CD14-positive monocyte (primary cell): Measurements from ENCODE around the gene CSAD. TPM values are rescaled to one million over a fixed set of nuclear protein-coding genes. Genes with fewer than 3 reads are reported as not detected.

Source experiments
- DNase-seq, 3 donors: peaks; one replicate each; pipeline ENCODE4 v3.0.0-alpha.2; 2011 to 2022
- H2AFZ ChIP-seq: 2 replicates; pipeline ENCODE4 v1.6.0; 2012; ENCODE audit warnings: mild to moderate bottlenecking, low read depth, low read length, inconsistent platforms; ENCODE audit not compliant: insufficient read depth, poor library complexity, severe bottlenecking
- H3K27ac ChIP-seq, 2 donors: 1 replicate in 1 of 2; 2 replicates in 1 of 2; pipeline ENCODE4 v1.5.1; 2012 to 2013; ENCODE audit warnings: low read length in 2 of 2, control low read depth in 1 of 2, inconsistent platforms in 1 of 2, low read depth in 1 of 2, mild to moderate bottlenecking in 1 of 2
- H3K27me3 ChIP-seq, 2 donors: one replicate each; pipeline versions ENCODE4 v1.6.0 to v1.6.1; 2011 to 2013; ENCODE audit warnings: low read length in 2 of 2; ENCODE audit not compliant: control insufficient read depth in 2 of 2, insufficient read depth in 2 of 2
- H3K36me3 ChIP-seq, 2 donors: replicated peaks in 1 of 2; 1 replicate in 1 of 2; 2 replicates in 1 of 2; pipeline versions ENCODE4 v1.5.1 to v1.6.1; 2012 to 2013; ENCODE audit warnings: low read length in 2 of 2, control low read depth in 1 of 2, inconsistent platforms in 1 of 2, mild to moderate bottlenecking in 1 of 2; ENCODE audit not compliant: insufficient read depth in 2 of 2, control insufficient read depth in 1 of 2
- H3K4me1 ChIP-seq, 2 donors: 1 replicate in 1 of 2; 2 replicates in 1 of 2; pipeline versions ENCODE4 v1.5.1 to v1.6.1; 2012 to 2013; ENCODE audit warnings: low read length in 2 of 2, control low read depth in 1 of 2, inconsistent platforms in 1 of 2, mild to moderate bottlenecking in 1 of 2, moderate library complexity in 1 of 2; ENCODE audit not compliant: insufficient read depth in 2 of 2, control insufficient read depth in 1 of 2
- H3K4me2 ChIP-seq: replicated peaks from 2 replicates; pipeline ENCODE3; 2012; ENCODE audit warnings: low read length, moderate library complexity, mild to moderate bottlenecking; ENCODE audit not compliant: poor library complexity, severe bottlenecking; ENCODE audit errors: extremely low read depth
- H3K4me3 ChIP-seq, 3 experiments: fragments of 200-600 bp in 1 of 3; sonication (generic) in 1 of 3; replicated peaks in 1 of 3; 1 replicate in 2 of 3; 2 replicates in 1 of 3; pipeline ENCODE4 v1.5.1; 2011 to 2013; ENCODE audit warnings: low read length in 3 of 3, mild to moderate bottlenecking in 3 of 3, control low read depth in 2 of 3, low read depth in 2 of 3, inconsistent platforms in 1 of 3, moderate library complexity in 1 of 3
- H3K79me2 ChIP-seq: 2 replicates; pipeline ENCODE4 v1.6.0; 2012; ENCODE audit warnings: mild to moderate bottlenecking, control low read depth, inconsistent platforms, low read length, moderate library complexity; ENCODE audit not compliant: insufficient read depth
- H3K9ac ChIP-seq: 2 replicates; pipeline ENCODE4 v1.6.0; 2017; ENCODE audit warnings: low read length, mild to moderate bottlenecking; ENCODE audit not compliant: insufficient read depth, poor library complexity, severe bottlenecking
- H3K9me3 ChIP-seq, 2 donors: replicated peaks in 1 of 2; 1 replicate in 1 of 2; 2 replicates in 1 of 2; pipeline versions ENCODE4 v1.5.1 to v1.6.1; 2012 to 2013; ENCODE audit warnings: low read length in 2 of 2, control low read depth in 1 of 2; ENCODE audit not compliant: control insufficient read depth in 1 of 2, insufficient read depth in 1 of 2
- H4K20me1 ChIP-seq: 2 replicates; pipeline ENCODE4 v1.6.0; 2012; ENCODE audit warnings: mild to moderate bottlenecking, low read length, control low read depth, moderate library complexity; ENCODE audit not compliant: insufficient read depth
- H3K27ac Mint-ChIP-seq, 7 donors: one replicate each; pipeline ENCODE4 v1.8.0; 2020; ENCODE audit warnings: mild to moderate bottlenecking in 7 of 7, mixed read lengths in 7 of 7, moderate library complexity in 6 of 7, inconsistent platforms in 2 of 7
- H3K27me3 Mint-ChIP-seq, 3 donors: one replicate each; pipeline ENCODE4 v1.8.0; 2021 to 2022; ENCODE audit warnings: low read depth in 3 of 3, mild to moderate bottlenecking in 3 of 3, mixed read lengths in 3 of 3, moderate library complexity in 3 of 3, inconsistent platforms in 1 of 3
- H3K36me3 Mint-ChIP-seq, 2 donors: one replicate each; pipeline ENCODE4 v1.8.0; 2020; ENCODE audit warnings: mixed read lengths in 2 of 2, inconsistent platforms in 1 of 2, mild to moderate bottlenecking in 1 of 2
- H3K4me1 Mint-ChIP-seq: one replicate; pipeline ENCODE4 v1.8.0; 2020; ENCODE audit warnings: mild to moderate bottlenecking, mixed read lengths
- H3K4me3 Mint-ChIP-seq, 2 donors: one replicate each; pipeline ENCODE4 v1.8.0; 2020; ENCODE audit warnings: mild to moderate bottlenecking in 2 of 2, mixed read lengths in 2 of 2, moderate library complexity in 1 of 2
- H3K9me3 Mint-ChIP-seq, 7 donors: one replicate each; pipeline ENCODE4 v1.8.0; 2020 to 2022; ENCODE audit warnings: mixed read lengths in 7 of 7, mild to moderate bottlenecking in 6 of 7, moderate library complexity in 6 of 7, inconsistent platforms in 2 of 7
- WGBS: methylation state at CpG from one replicate; pipeline ENCODE4 v1.1.5; 2013; ENCODE audit warnings: missing lambda C conversion rate; ENCODE audit not compliant: insufficient coverage; 5-methylcytosine and 5-hydroxymethylcytosine counted together
- intact Hi-C, 2 donors: fragments of 100-400 bp; cut with micrococcal nuclease; formaldehyde crosslinking; loops; one replicate each; pipeline versions ENCODE4 v1.15.0 to v1.15.1; 2023
- polyA plus RNA-seq, 3 donors: library from polyadenylated mRNA; depleted of rRNA in 1 of 3; unstranded in 2 of 3; stranded (reverse) in 1 of 3; fragments of 300-500 nt in 2 of 3; fragments of >200 nt in 1 of 3; fragmentation: Illumina TruSeq in 2 of 3; gene quantifications; 1 replicate in 2 of 3; 2 replicates in 1 of 3; pipeline ENCODE4 v1.2.3, GENCODE V29; 2012 to 2021
- TF ChIP-seq, protein P1 (sequence below): fragments of 200-600 bp; IDR thresholded peaks from one replicate; pipeline ENCODE4 v1.8.0; 2022; ENCODE audit warnings: antibody characterized with exemption, mild to moderate bottlenecking

Gene CSAD
- polyA plus RNA-seq, 3 donors: 1.3 to 145 (median 1.4) TPM

GRCh38 chr12:53219956-53220693 lies 39.4 kb upstream of the CSAD start:
- intact Hi-C loops: loop anchor here (2.0 to 10.0 kb wide), 5 partner anchors 32 to 285 kb away; partner anchors contain the start of genes AAAS (in 1 of the 2), ESPL1 (in 1 of the 2), MYG1 (in 1 of the 2) and NPFF (in 1 of the 2)
- WGBS: under 1% methylated on average over 28 of the region's 53 CpGs
- peak overlapping the region; percentile 91 to 98 for H3K4me3 Mint-ChIP-seq

More at GRCh38 chr12:53219956-53220693, 39.4 kb upstream of the CSAD start:
- Histone ChIP-seq H3K4me2 (peak overlapping the region; percentile 100), H3K27ac (peak overlapping the region; percentile 48 to 82), H4K20me1 (no peaks in the 10 kb centered on the region), H3K36me3 (peaks cover 0 to 3% of the 10 kb centered on the region in 2 donors), H3K4me3 (peak overlapping the region; percentile 44 to 97 (median 84)), H3K27me3 (no peaks in the 10 kb centered on the region), H3K79me2 (peaks cover 21% of the 10 kb centered on the region), H2AFZ (peak overlapping the region; percentile 73), H3K9me3 (peaks cover 0 to 7% of the 10 kb centered on the region in 2 donors), H3K4me1 (peaks cover 69 to 85% of the 10 kb centered on the region in 2 donors), H3K9ac (peak overlapping the region; percentile 45)
- H3K36me3 Mint-ChIP-seq: peaks cover 17% of the 10 kb centered on the region in 2 donors
- H3K4me1 Mint-ChIP-seq: peaks cover 79% of the 10 kb centered on the region
- H3K27ac Mint-ChIP-seq: peak overlapping the region; percentile 88 to 100 (median 99)
- DNase-seq: peak; percentile 44 to 52 (median 48)
- peaks cover 5 to 9% (median 6%) of the 10 kb centered on the region in 7 donors for H3K9me3 Mint-ChIP-seq
- H3K27me3 Mint-ChIP-seq: peaks cover 3 to 18% (median 7%) of the 10 kb centered on the region in 3 donors
- TF ChIP-seq, protein P1, sequence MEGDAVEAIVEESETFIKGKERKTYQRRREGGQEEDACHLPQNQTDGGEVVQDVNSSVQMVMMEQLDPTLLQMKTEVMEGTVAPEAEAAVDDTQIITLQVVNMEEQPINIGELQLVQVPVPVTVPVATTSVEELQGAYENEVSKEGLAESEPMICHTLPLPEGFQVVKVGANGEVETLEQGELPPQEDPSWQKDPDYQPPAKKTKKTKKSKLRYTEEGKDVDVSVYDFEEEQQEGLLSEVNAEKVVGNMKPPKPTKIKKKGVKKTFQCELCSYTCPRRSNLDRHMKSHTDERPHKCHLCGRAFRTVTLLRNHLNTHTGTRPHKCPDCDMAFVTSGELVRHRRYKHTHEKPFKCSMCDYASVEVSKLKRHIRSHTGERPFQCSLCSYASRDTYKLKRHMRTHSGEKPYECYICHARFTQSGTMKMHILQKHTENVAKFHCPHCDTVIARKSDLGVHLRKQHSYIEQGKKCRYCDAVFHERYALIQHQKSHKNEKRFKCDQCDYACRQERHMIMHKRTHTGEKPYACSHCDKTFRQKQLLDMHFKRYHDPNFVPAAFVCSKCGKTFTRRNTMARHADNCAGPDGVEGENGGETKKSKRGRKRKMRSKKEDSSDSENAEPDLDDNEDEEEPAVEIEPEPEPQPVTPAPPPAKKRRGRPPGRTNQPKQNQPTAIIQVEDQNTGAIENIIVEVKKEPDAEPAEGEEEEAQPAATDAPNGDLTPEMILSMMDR: no peak
